GM18861 (cell line): ENCODE measurements around the gene GALNT2.

Source experiments
- ATAC-seq: cut with Tn5 transposase; IDR thresholded peaks from one replicate; pipeline ENCODE4 v1.9.1; 2021; ENCODE audit not compliant: unreplicated experiment

GALNT2 gene

DNA sequence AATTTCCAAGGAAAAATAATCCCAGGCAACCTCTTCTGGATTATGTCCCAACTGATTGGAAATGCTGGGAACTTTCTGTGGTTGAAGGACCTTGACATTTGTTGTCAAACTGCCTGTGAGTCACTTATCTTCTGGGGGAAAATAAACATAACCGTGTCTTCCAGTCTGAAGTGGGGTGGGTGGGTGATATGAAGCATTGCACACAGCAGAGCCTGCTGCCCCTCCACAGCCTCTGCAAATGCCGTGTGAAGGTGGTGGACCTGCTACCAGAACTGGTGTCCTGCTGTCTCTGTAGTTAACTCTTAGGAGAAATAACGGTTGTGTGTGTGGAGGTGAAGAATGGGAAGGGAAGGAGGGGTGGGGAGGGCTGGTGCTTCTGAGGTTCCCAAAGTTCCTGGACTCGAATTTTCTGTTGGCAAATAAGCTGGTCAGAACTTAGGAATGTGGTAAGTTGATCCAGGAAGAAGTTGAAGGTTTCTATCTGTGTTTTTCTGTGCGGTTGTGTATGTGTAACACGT lies 23.2 kb downstream of the GALNT2 start:
- no peak for ATAC-seq

DNA sequence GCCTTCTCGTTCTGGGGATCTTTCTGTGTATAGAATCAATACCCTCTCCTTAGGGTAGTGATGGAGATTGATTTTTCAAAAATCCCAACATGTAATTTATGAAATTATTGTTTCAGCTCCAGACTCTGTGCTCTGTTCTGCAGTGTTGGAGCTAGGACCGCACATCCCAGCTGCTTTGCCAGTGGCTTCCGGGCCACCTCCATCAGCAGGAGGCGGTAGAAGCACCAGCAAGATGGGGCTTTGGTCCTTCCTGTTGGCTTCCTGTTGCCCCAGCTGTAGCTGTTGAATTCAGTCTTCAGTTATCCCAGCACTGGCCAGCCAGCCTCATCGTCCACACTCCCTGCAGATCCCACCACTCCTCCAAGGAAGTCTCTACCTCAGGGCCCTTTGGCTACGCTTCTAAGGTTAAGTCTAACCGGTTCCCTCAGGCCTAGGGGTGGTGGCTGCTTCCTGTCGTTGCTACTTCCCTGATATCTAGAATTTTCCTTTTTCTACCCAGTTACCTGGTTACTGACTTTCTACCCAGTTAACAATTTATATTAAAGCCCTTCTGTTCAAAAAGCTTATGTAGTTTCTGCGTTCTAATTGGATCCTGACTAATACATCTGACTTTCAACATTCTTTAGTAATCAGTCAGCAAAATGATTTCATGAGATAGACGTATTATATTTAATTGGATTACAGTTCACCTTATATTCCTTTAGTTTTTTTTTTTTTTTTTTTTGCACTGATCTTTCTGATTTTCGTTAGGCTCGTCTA lies 24.6 kb downstream of the GALNT2 start:
- no peak for ATAC-seq

DNA sequence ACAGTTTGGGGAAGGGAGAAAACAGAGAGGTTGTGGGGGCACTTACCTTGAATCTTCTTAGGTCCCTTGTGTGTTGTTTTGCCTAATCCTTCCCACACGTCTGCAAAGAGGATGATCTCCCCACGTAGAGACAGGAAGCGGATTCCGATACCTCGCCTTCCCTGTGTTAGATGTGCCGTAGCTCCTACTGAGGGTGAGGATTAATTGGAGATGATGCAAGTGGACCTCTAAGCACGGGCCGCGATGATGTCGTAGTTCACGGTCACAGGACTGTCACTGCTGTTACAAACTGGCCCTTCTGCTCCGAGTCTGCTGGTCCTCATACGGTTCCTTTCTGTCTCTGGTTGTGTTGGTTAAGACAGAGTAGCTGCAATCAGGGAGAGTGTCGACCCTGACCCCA lies 27.7 kb downstream of the GALNT2 start:
- no peak for ATAC-seq

DNA sequence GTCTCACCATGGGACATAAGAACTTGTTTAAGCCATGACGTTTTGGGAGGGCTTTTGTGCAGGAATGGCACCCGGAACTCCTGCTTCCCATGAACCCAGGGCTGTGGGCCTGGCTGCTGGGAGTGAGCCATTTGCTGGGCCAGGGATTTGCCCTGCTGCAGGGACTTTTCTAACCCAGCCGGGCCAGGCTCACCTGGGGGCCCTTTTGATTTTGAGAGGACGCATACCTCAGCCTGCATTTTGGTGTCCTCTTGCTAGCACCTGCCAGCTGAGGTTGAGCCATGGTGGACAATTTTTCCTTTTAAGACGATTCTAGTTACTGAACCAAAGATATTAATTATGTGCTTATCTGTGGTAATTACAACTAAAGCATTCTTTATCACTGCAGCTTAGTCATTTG lies 28.9 kb downstream of the GALNT2 start:
- ATAC-seq, result no peak

DNA sequence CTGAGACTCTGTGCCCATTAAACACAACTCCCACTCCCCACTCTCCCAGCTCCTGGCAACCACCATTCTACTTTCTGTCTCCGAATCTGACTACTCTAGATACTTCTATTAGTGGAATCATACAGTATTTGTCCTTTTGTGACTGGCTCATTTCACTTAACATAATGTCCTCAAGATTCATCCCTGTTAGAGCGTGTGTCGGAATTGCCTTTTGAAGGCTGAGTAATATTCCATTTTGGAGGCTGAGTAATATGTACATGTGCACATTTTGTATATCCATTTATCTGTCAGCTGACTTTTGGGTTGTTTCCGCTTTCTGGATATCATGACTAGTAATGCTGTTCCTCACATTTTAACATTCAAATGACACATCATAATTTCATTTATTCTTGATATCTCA lies 30.3 kb downstream of the GALNT2 start:
- ATAC-seq, result no peak

DNA sequence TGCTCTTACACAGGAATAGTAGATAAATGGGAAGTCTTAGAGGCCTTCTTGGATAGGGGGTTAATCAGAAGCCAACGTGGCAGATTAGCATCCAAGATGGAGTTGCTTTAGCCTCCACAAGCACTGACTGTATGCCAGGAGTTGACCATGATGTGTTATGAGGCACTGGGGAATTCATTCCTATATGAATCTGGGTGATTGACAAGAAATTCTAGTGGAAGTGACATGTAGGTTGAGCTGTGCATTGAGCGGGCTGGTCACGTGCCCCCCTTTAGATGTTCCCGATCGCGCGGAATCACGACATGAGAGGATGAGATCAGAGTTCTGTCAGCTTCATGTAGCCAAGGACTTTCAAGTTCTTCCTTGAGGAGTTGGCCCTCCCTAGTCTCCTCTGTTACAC lies 31.7 kb downstream of the GALNT2 start:
- ATAC-seq, result no peak

DNA sequence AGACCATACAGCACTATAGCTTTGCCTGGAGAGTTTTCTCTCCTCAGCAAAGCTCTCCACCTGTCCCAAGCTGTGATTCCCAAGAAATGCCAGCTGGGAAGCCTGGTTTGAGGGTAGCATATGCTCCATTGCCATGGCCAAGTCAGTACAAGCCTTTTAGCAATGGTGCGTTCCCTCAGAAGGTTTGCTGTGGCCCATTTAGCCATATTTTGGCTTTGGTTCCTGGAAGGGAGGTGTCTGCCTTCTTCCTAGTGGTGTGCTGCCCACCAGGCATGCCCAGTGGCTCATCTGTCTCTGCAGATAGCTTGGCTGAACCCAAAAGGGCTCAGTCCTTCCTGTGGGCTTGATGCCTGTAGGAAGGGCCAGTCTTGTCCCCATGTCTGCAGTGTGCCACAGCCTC lies 32.4 kb downstream of the GALNT2 start:
- no peak for ATAC-seq

DNA sequence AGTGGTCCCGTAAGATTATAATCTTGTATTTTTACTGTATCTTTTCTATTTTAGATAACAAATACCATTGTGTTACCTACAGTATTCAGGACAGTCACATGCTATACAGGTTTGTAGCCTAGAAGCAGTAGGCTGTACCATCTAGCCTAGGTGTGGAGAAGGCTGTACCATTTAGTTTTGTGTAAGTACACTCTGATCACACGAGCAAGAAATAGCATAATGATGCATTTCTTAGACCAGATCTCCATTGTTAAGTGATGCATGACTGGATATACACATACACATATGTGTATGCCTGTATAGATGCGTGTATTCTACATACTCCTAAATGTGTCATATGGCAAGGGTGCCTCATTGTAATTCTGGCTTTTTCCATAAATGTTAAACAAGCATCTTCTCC lies 33.9 kb downstream of the GALNT2 start:
- no peak for ATAC-seq

DNA sequence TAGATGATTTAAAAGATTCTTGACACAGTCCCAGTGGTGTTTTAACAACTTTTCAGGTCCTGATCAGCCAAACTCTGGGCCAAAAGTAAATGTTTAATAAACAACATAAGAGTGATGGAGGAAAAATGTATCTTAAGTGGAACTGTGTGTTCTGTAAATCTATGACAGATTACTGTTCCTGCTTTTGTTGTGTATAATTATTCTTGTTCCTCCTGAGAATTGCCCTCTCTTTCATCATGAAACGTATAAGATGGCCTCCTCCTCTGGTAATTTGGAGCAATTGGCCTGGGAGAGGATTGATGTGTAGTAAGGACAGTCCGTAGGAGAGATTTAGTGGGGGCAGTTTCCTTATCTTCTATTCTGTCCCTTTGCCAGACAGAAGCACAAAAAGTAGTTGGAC lies 34.5 kb downstream of the GALNT2 start:
- ATAC-seq, result no peak

DNA sequence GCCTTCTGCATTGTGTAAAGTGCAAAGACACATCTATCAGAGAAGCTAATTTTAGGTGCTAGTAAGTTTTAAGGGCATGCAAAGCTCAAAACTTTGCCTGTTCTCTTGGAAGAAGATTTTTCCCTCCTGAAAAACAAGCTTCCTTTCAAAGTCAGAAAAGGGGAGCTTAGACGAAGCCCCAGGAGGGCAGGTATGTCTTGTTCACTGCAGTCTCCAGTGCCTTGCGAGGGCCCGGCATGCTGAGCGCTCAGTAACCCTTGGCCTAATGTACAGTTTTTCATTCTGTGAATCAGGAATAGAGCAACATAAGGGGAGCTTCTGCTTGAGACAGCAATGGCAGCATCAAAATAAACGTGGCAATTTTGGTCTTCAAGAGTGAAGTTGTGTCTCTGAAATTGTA lies 35.0 kb downstream of the GALNT2 start:
- ATAC-seq, result no peak

DNA sequence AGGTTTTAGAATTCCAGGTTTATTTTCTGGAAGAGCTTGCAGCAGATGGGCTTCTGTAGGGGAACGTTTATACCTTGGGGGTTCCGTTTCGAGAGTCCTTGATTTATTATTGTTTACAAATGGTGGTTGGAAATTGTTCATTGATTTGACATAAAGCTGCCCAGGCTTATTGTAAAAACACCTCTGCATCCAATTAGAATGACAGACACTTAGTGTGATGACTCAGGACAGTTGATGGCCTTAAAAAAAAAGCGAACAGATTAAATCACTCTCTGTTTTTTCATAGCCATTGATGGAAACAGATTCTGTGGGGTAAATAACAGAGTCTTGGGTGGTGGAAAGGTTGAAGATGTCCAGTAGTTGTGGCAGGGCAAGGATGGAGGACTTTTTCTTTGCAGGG lies 35.4 kb downstream of the GALNT2 start:
- ATAC-seq, result no peak

DNA sequence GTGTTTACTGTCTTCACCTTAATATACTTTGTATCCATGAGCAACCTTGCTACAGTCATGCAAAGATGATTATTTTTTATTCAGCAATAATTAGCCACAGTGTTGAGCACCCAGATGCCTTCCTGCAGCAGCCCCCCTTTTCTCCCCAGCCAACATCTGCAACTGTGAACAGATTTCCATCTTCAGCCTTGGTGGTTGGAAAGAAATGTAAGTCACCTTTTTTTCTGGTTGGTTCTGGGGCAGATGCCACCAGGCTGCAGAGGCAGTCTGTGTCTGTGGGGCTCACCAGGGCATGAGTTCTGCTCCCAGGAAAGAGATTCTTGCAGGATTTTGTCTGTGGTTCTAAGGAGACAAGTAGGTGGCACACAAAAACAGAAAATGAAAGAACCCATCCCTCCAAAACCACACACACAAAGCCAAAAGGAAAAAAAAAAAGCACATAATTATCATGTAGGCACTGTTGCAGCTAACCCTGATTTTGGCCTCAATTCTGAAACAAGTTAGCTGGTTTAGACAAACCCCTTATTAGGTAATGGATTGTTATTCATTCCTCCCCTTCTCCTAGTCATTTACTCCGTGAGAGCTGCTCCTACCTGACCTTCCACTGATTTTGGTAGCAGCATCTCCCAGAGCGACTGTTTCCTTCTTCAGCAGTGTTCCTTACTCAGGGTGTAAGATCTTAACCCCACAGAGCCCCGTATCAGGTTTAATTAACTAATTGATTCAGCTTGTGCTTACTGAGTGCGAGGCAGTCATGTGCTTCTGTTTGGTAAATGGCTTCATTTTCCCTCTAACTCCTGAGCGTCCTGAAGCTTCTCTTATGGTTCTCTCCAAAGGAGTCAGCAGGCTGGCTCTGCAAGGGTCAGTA lies 36.5 kb downstream of the GALNT2 start:
- no peak for ATAC-seq

DNA sequence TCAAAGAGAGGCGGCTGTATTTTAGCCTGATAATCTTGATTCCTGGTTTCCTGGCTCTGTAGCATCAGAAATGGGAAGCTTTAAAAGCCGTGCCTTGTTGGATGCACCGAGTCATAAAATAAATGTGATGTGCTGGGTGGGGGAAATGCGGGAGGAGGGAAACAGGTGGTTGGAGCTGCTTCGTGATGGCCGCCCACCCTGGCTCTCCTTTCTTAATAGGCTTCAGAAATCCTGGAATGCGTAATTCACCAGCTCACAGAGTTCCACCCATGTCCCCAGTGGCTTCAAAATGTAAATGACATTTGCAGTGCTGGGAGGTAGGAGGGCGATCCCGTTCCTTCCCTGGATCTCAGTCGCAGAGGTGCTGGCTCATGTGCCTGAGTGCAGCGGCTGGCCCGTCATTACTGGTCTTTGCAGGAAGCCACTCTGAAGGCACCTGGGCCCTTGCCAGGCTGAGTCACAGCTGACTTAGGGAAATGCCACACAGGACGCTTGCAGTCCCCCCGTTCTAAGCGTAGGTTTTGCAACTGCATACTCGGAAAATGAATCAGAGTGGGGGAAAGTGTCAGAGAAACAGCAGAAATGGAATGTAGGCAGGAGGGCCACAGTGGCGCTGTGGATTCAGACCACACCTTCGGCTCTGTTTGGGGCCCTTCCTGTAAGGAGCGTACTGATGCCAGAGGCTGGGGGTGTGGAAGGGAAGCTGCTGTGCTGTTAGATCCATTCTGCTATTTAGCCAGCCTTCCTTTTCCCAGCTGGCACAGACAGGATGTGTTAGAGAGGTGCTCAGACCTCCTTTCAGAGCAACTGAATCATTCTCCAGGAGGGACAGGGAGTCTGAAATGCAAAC lies 37.6 kb downstream of the GALNT2 start:
- peak; percentile 48 for ATAC-seq

DNA sequence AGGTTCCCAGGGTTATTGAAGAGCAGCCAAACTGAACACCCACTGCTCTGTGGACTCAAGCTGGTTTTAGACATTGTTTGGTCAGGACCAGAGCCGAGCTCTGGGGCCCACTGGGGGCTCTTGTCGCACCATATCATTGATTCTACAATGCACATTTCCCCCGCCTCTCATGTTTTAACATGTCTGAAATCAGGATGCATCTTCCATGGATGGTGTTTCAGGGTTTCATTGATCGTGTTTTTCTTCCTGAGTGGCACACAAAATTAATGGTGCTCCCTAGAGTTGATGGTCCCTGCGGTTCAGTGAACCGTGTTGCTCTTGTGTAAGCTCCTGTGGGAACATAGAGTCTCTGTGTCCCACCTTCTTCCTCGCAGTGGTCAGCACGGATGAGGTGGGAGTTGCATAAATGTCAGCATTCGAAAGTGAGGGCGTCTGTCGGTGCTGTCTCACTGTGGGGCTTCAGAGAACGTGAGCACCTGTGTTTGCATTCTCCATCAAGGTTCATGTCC lies 38.3 kb downstream of the GALNT2 start:
- no peak for ATAC-seq

DNA sequence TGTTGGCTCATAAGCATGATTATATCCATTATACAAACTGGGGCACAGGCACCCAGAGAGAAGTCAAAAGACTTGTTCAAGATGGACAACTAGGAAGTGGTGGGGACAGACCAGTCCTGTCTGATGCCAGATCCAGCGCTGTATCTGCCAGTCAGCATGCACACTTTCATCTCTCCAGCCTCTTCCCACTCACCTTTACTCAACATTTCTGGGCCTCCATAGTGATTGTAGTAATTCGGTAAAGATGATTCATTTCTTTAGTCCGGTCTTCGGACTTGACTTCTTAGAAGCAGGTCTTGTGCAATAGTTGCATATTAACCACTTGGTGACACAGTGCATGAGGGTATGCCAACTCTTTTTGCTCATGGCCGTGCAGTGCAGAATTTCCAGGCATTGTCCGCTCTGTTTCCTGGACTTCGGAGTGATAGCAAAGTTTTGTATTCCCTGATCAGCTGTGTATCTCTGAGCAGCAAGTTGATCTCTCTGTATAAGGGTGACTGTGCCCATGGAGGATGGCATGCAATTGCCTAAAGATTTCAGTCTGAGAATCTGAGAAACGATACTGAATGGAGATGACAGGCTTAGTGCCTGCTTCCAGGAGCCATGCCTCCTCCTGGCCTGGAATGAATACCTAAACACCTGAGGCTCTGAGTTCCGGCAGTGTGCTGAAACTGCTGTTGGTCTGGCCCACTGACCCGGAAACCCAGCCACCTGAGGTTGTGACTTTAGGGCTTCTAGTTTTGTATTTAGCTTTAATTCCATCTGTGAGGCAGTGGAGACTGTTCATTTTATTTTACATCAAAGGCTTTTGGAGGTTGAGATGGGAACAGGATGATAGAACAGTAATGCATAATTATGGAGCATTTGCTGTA lies 39.0 kb downstream of the GALNT2 start:
- peak; percentile 36 for ATAC-seq

DNA sequence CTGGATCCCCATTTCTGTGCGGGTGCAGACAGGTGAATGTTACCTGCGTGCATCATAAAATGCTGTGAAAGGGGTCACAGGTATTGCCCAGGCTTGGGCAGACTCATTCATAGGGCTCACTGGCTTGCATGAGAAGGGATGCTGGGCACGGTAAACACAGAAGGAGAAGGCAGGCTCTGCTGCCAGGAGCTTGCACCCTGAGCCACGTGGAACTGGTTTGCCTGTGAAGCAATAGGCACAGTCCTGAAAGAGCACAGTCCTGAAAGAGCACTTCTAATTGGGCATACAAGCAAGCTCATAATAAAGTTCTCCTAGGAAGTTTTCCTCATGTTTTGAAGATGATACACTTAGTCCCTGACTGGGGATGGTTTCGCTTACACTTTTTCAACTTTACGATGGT lies 40.9 kb downstream of the GALNT2 start:
- ATAC-seq, result no peak

DNA sequence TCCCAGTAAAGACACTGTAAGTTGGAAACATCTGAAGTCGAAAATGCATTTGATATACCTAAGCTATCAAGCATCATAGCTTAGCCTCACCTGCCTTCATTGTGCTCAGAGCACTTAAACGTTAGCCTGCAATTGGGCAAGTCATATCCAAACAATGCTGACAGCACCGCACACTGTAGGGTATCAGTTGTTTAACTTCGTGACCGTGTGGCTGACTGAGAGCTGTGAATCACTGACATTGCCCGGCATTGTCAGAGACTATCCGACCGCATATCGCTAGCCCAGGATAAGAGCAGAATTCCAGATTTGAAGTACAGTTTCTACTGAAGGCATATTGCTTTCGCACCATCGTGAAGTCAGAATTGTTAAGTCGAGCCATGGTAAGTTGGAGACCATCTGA lies 41.5 kb downstream of the GALNT2 start:
- no peak for ATAC-seq

DNA sequence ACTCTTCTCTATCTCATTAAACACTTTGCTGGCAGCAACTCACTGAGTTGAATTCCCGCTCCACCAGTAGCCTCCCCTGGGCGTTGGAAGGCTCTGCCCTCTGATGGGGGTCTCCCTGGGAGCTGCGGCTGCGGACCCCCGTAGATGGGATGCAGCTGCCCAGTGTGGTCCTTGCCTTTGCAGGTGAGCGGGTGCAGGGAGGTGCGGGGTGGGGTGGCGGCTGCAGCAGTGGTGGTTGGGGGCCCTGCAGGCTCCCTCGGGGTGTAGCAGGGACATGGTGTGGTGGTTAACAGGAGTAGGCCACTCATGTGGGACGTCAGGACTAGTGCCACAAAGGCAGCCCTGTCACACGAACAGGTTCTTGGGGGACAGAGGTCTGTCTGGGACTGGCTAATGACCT lies 42.0 kb downstream of the GALNT2 start:
- ATAC-seq, result no peak

DNA sequence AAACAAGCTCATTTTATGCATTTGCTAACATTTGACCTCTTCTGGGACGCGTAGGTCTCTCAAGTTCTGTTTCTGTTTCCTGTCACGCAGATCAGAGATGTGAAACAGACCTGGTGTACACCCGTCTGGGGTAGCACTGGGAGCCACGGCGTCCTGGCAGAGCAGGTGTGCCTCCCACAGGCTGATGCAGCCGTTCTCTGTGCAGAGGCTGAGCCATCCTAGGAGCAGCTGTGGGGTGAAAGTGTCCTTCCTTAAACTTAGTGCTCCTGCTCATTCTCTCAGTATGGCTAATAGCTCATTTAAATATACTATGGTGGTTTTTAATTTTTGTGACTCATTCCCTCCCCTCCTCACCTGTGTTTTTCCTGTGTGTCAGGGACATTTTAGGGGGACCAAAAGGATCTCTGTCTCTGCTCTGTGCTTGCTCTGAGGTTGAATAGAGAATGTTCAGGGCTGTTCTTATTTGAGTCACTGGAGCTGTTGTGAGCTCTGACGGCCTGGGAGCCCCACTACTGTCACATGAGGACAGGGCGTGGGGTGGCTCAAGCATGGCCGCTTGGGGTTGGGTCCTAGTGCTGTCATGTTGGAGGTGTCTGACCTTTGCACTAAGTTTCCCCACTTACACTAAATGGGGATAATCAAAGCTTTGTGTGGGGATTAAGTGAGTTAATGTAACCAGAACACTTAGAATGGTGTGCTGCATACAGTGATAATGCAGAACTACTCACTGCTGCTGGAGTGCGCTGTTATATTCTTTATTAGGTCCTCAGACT lies 43.0 kb downstream of the GALNT2 start:
- ATAC-seq, result peak; percentile 71
